H1 (cell line): Measurements from ENCODE around the gene MRFAP1. TPM values are rescaled to one million over a fixed set of nuclear protein-coding genes. Genes with fewer than 3 reads are reported as not detected.

Experiments
- CTCF ChIA-PET: fragments of 300-600 bp; sonication (Branson Sonifier 250); formaldehyde crosslinking; loops from one replicate; lab custom pipeline; 2021; ENCODE audit not compliant: partially characterized antibody; lab: Charles Lee
- POLR2A ChIA-PET: fragments of 300-600 bp; sonication (Branson Sonifier 250); formaldehyde crosslinking; loops from one replicate; lab custom pipeline; 2021; ENCODE audit warnings: inconsistent platforms; ENCODE audit not compliant: partially characterized antibody; lab: Charles Lee
- DNase-seq, 2 experiments: peaks; one replicate each; pipeline versions ENCODE4 v3.0.0 to v3.0.0-alpha.2; 2010 to 2022; ENCODE audit warnings: low spot score in 2 of 2, low read depth in 1 of 2, mixed read lengths in 1 of 2
- FAIRE-seq: peaks from 2 replicates; lab custom pipeline; 2011; peaks lifted over from hg19 to GRCh38; lab: Jason Lieb, UNC
- H2AFZ ChIP-seq: 2 replicates; pipeline ENCODE4 v1.8.1; 2012; ENCODE audit warnings: low read length, inconsistent platforms
- H2AK5ac ChIP-seq: 2 replicates; pipeline ENCODE4 v1.6.1; 2013; ENCODE audit warnings: low read depth, low read length
- H2BK120ac ChIP-seq: replicated peaks from 2 replicates; pipeline ENCODE3; 2013; ENCODE audit warnings: low read depth, low read length, inconsistent platforms
- H2BK12ac ChIP-seq: 2 replicates; pipeline ENCODE4 v1.6.1; 2013; ENCODE audit warnings: low read depth, low read length
- H2BK15ac ChIP-seq: 2 replicates; pipeline ENCODE4 v1.6.1; 2013; ENCODE audit warnings: low read length
- H2BK20ac ChIP-seq: 2 replicates; pipeline ENCODE4 v1.6.1; 2013; ENCODE audit warnings: low read length
- H2BK5ac ChIP-seq: 2 replicates; pipeline ENCODE4 v1.6.1; 2013; ENCODE audit warnings: low read depth, low read length
- H3K14ac ChIP-seq: 2 replicates; pipeline ENCODE4 v1.6.1; 2013; ENCODE audit warnings: inconsistent platforms; ENCODE audit not compliant: insufficient read length
- H3K18ac ChIP-seq: 2 replicates; pipeline ENCODE4 v1.6.1; 2013; ENCODE audit warnings: low read length; ENCODE audit errors: extremely low read depth
- H3K23ac ChIP-seq: 2 replicates; pipeline ENCODE4 v1.6.1; 2013; ENCODE audit warnings: inconsistent platforms; ENCODE audit not compliant: insufficient read length
- H3K23me2 ChIP-seq: 2 replicates; pipeline ENCODE4 v1.6.1; 2013; ENCODE audit warnings: low read depth, low read length
- H3K27ac ChIP-seq: 2 replicates; pipeline ENCODE4 v1.6.1; 2011; ENCODE audit warnings: low read depth, low read length, inconsistent platforms
- H3K27me3 ChIP-seq, 4 experiments: replicated peaks in 1 of 4; 1 replicate in 1 of 4; 2 replicates in 3 of 4; pipeline versions ENCODE4 v1.6.1 to v1.8.1; 2011 to 2013; ENCODE audit warnings: low read length in 3 of 4, mild to moderate bottlenecking in 3 of 4, inconsistent platforms in 2 of 4, mixed read lengths in 2 of 4, moderate library complexity in 1 of 4; ENCODE audit not compliant: control insufficient read depth in 3 of 4, insufficient read depth in 3 of 4; ENCODE audit errors: extremely low read depth in 1 of 4
- H3K36me3 ChIP-seq, 4 experiments: 2 replicates each; pipeline versions ENCODE4 v1.6.1 to v1.8.1; 2011 to 2013; ENCODE audit warnings: mild to moderate bottlenecking in 4 of 4, low read length in 3 of 4, moderate library complexity in 2 of 4, control low read depth in 1 of 4, inconsistent platforms in 1 of 4; ENCODE audit not compliant: insufficient read depth in 4 of 4, control insufficient read depth in 2 of 4
- H3K4ac ChIP-seq: replicated peaks from 2 replicates; pipeline ENCODE3; 2013; ENCODE audit warnings: low read length, low read depth, mixed read lengths, inconsistent platforms; ENCODE audit not compliant: insufficient read length
- H3K4me1 ChIP-seq, 4 experiments: replicated peaks in 1 of 4; 1 replicate in 1 of 4; 2 replicates in 3 of 4; pipeline versions ENCODE4 v1.6.1 to v1.8.1; 2011 to 2013; ENCODE audit warnings: low read length in 3 of 4, inconsistent platforms in 2 of 4, mixed read lengths in 1 of 4; ENCODE audit not compliant: insufficient read depth in 4 of 4, control insufficient read depth in 3 of 4
- H3K4me2 ChIP-seq, 2 experiments: 2 replicates each; pipeline versions ENCODE4 v1.6.1 to v1.8.1; 2011 to 2013; ENCODE audit warnings: low read depth in 2 of 2, low read length in 2 of 2, control low read depth in 1 of 2, inconsistent platforms in 1 of 2, mild to moderate bottlenecking in 1 of 2; ENCODE audit not compliant: insufficient read depth in 1 of 2
- H3K4me3 ChIP-seq, 4 experiments: fragments of 200-600, 300-600 bp in 1 of 4; sonication (generic), shearing (Covaris generic), sonication (Bioruptor Twin) in 1 of 4; 2 replicates each; pipeline versions ENCODE4 v1.5.1 to v1.8.1; 2011 to 2016; ENCODE audit warnings: low read length in 4 of 4, low read depth in 3 of 4, control low read depth in 2 of 4, inconsistent platforms in 2 of 4, mild to moderate bottlenecking in 2 of 4, mixed read lengths in 1 of 4, moderate library complexity in 1 of 4; ENCODE audit not compliant: insufficient read depth in 2 of 4; ENCODE audit errors: extremely low read depth in 1 of 4
- H3K56ac ChIP-seq: replicated peaks from 2 replicates; pipeline ENCODE3; 2013; ENCODE audit warnings: low read depth, mild to moderate bottlenecking, mixed read lengths, low read length, inconsistent platforms; ENCODE audit not compliant: insufficient read length
- H3K79me1 ChIP-seq: 2 replicates; pipeline ENCODE4 v1.6.1; 2013; ENCODE audit warnings: low read depth, low read length, control low read depth
- H3K79me2 ChIP-seq, 2 experiments: 2 replicates each; pipeline versions ENCODE4 v1.6.1 to v1.8.1; 2012 to 2013; ENCODE audit warnings: low read length in 2 of 2, mild to moderate bottlenecking in 2 of 2, inconsistent platforms in 1 of 2; ENCODE audit not compliant: insufficient read depth in 2 of 2, control insufficient read depth in 1 of 2
- H3K9ac ChIP-seq, 4 experiments: replicated peaks in 1 of 4; 1 replicate in 1 of 4; 2 replicates in 3 of 4; pipeline versions ENCODE4 v1.6.1 to v1.8.1; 2011 to 2013; ENCODE audit warnings: low read depth in 3 of 4, low read length in 3 of 4, control low read depth in 2 of 4, mild to moderate bottlenecking in 2 of 4, moderate library complexity in 2 of 4, inconsistent platforms in 1 of 4; ENCODE audit errors: extremely low read depth in 1 of 4
- H3K9me3 ChIP-seq, 2 experiments: 2 replicates each; pipeline versions ENCODE4 v1.6.1 to v1.8.1; 2012 to 2013; ENCODE audit warnings: mild to moderate bottlenecking in 2 of 2, moderate library complexity in 2 of 2, control low read depth in 1 of 2, inconsistent platforms in 1 of 2, low read depth in 1 of 2, low read length in 1 of 2, mixed read lengths in 1 of 2; ENCODE audit not compliant: insufficient read depth in 2 of 2
- H4K20me1 ChIP-seq, 2 experiments: replicated peaks in 1 of 2; 2 replicates each; pipeline versions ENCODE3 to v1.8.1; 2011 to 2013; ENCODE audit warnings: inconsistent platforms in 2 of 2, low read length in 2 of 2, mild to moderate bottlenecking in 1 of 2; ENCODE audit not compliant: insufficient read depth in 2 of 2, control insufficient read depth in 1 of 2
- H4K5ac ChIP-seq: 2 replicates; pipeline ENCODE4 v1.6.1; 2013; ENCODE audit warnings: low read length, low read depth, mixed read lengths, inconsistent platforms; ENCODE audit not compliant: insufficient read length
- H4K8ac ChIP-seq: 2 replicates; pipeline ENCODE4 v1.8.0; 2013; ENCODE audit warnings: mild to moderate bottlenecking, moderate library complexity, low read length, inconsistent platforms; ENCODE audit not compliant: insufficient read depth; ENCODE audit errors: extremely low read depth
- H4K91ac ChIP-seq: replicated peaks from 2 replicates; pipeline ENCODE3; 2013; ENCODE audit warnings: low read length, mixed read lengths, inconsistent platforms; ENCODE audit not compliant: insufficient read length
- BACH1 ChIP-seq: IDR thresholded peaks from 2 replicates; pipeline ENCODE4 v1.6.1; 2012; ENCODE audit warnings: low read length, improper control_type of control experiment
- CHD2 ChIP-seq: IDR thresholded peaks from 2 replicates; pipeline ENCODE4 v1.6.1; 2012; ENCODE audit warnings: low read length, improper control_type of control experiment
- CTCF ChIP-seq, 3 experiments: IDR thresholded peaks; 1 replicate in 2 of 3; 2 replicates in 1 of 3; pipeline versions ENCODE4 v1.5.1 to v1.6.1; 2011; ENCODE audit warnings: low read length in 3 of 3, mild to moderate bottlenecking in 3 of 3, inconsistent platforms in 2 of 3, low read depth in 1 of 3, moderate library complexity in 1 of 3; ENCODE audit not compliant: insufficient read depth in 1 of 3; ENCODE audit errors: control extremely low read depth in 1 of 3
- PHF8 ChIP-seq: fragments of 200-600 bp; sonication (generic); conservative IDR thresholded peaks from 2 replicates; pipeline ENCODE4 v1.7.1; 2012; ENCODE audit warnings: low read depth, mild to moderate bottlenecking, inconsistent platforms, low read length, moderate library complexity
- RFX5 ChIP-seq: IDR thresholded peaks from 2 replicates; pipeline ENCODE4 v1.6.1; 2011; ENCODE audit warnings: low read depth, low read length, improper control_type of control experiment, borderline replicate concordance
- RNF2 ChIP-seq: fragments of 200-900, 300-1000 bp; sonication (generic); IDR thresholded peaks from 2 replicates; pipeline ENCODE4 v1.7.1; 2016; ENCODE audit warnings: borderline replicate concordance, low read depth, mild to moderate bottlenecking, antibody characterized with exemption, low read length; ENCODE audit not compliant: poor library complexity, severe bottlenecking; ENCODE audit errors: missing control alignments
- SIN3A ChIP-seq, 2 experiments: IDR thresholded peaks in 1 of 2; conservative IDR thresholded peaks in 1 of 2; 2 replicates each; pipeline ENCODE4 v1.6.1; 2011 to 2012; ENCODE audit warnings: low read length in 2 of 2, improper control_type of control experiment in 1 of 2, low read depth in 1 of 2, mild to moderate bottlenecking in 1 of 2
- SIRT6 ChIP-seq: IDR thresholded peaks from one replicate; pipeline ENCODE4 v1.7.1; 2012; ENCODE audit warnings: low read length, inconsistent platforms
- SUZ12 ChIP-seq: fragments of 200-600 bp; sonication (generic); IDR thresholded peaks from 2 replicates; pipeline ENCODE4 v1.6.1; 2012; ENCODE audit warnings: mild to moderate bottlenecking, inconsistent platforms, low read length, moderate library complexity, mixed read lengths
- TAF1 ChIP-seq: IDR thresholded peaks from 2 replicates; pipeline ENCODE4 v1.6.1; 2011; ENCODE audit warnings: mild to moderate bottlenecking, low read depth, low read length
- TEAD4 ChIP-seq: IDR thresholded peaks from 2 replicates; pipeline ENCODE4 v1.6.1; 2012; ENCODE audit warnings: low read depth, low read length, inconsistent platforms, mixed read lengths
- WGBS, 2 experiments: shearing (Covaris generic) in 1 of 2; methylation state at CpG; one replicate each; pipeline versions ENCODE4 v1.1.6 to v1.1.7; 2013 to 2015; ENCODE audit warnings: low lambda C conversion rate in 2 of 2, mixed read lengths in 2 of 2, inconsistent platforms in 1 of 2, low coverage in 1 of 2, missing lambda C conversion rate in 1 of 2; ENCODE audit not compliant: insufficient replicate concordance in 2 of 2, insufficient coverage in 1 of 2, insufficient read length in 1 of 2; ENCODE audit errors: extremely low coverage in 1 of 2, missing lambda C conversion rate in 1 of 2; 5-methylcytosine and 5-hydroxymethylcytosine counted together
- polyA plus RNA-seq, 7 experiments: library from polyadenylated mRNA; depleted of rRNA in 3 of 7; stranded (reverse) in 5 of 7; unstranded in 2 of 7; fragments of >200 nt in 5 of 7; fragments of 200-250 nt in 2 of 7; gene quantifications; 1 replicate in 5 of 7; 2 replicates in 1 of 7; 4 replicates in 1 of 7; pipeline versions ENCODE4 v1.2.1 to v1.2.3, GENCODE V29; 2011 to 2013; ENCODE audit warnings: missing spikeins in 2 of 7, mixed read lengths in 2 of 7
- total RNA-seq: library from RNA; stranded (reverse); fragmentation: NEBNext Ultra II Directional; extraction: Animal tissue kit (Norgen Biotek cat#: 25700); gene quantifications from 2 replicates; pipeline ENCODE4 v1.2.1, GENCODE V29; 2021

MRFAP1 gene
- total and polyA plus RNA-seq, 2 of the 8 experiments (the other 6 are each of a cell fraction or from before 2014, with no cell fraction given) = 108 to 307 TPM

DNA sequence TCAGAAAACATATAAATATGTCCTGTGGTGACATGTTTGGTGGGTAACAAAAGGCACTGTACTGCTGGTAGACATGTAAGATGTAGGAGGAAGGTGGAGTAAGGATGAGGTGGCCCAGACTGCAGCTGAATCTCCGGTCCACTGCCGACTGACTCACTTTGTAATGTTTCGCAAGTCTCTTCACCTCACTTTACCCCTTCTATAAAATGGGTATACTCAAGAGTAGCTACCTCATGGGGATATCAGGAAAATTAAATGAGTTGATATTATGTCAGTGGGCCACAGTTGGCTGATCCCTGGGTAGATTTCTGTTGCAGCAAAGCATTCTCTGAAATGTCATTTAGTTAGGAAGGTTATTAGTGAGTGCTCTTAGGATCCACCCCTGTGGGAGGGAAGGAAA is 22.1 kb downstream of the MRFAP1 start:
- POLR2A ChIA-PET = interaction anchor here (1.7 to 4.0 kb wide), 3 partner anchors 10 to 22 kb away, joined by 3 to 33 read pairs (median 9); partner anchors contain the start of gene MRFAP1
- WGBS, 2 experiments = 100% methylated on average over 3 of the region's 3 CpGs; no CpG with 5 or more reads in 1 of the 2 experiments
- no peak for TF ChIP-seq RFX5
- TF ChIP-seq PHF8 = no peak
- TF ChIP-seq RNF2 = no peak
- TF ChIP-seq CTCF (IDR thresholded peaks at IDR 0.05; ENCODE audit: control extremely low read depth in 1 of 3, insufficient read depth in 1 of 3, low read depth in 1 of 3, low read length in 3 of 3) = no peak
- no peak for TF ChIP-seq SIRT6
- no peak for TF ChIP-seq TEAD4
- TF ChIP-seq SIN3A (conservative IDR thresholded peaks at IDR 0.05 in 1 of 2, IDR thresholded peaks at IDR 0.05 in 1 of 2; ENCODE audit: low read depth in 1 of 2, low read length in 2 of 2) = no peak
- no peak for TF ChIP-seq CHD2
- TF ChIP-seq SUZ12 = no peak
- no peak for TF ChIP-seq BACH1
- no peak for TF ChIP-seq TAF1

More for the DNA sequence above, 22.1 kb downstream of the MRFAP1 start:
- H3K56ac ChIP-seq = no peak overlapping the region
- no peaks in the 10 kb centered on the region for H3K79me2 ChIP-seq
- H2BK120ac ChIP-seq = no peak overlapping the region
- H4K20me1 ChIP-seq = peaks cover 0 to 8% of the 10 kb centered on the region in 2 experiments
- H3K23ac ChIP-seq = no peak overlapping the region
- no peak overlapping the region for H2AFZ ChIP-seq
- no peak overlapping the region for H3K4me2 ChIP-seq
- H3K4me1 ChIP-seq = no peaks in the 10 kb centered on the region; a peak in 2 of 7 replicates
- H4K8ac ChIP-seq = no peak overlapping the region
- FAIRE-seq = no peak
- H2AK5ac ChIP-seq = no peak overlapping the region
- H3K9me3 ChIP-seq = no peaks in the 10 kb centered on the region; a peak in 1 of 4 replicates
- no peak overlapping the region for H3K27ac ChIP-seq
- H3K79me1 ChIP-seq = 0 out of 2 replicates have a peak, but pooled peaks cover 2% of the 10 kb centered on the region
- no peaks in the 10 kb centered on the region for H3K36me3 ChIP-seq
- no peak overlapping the region for H3K4ac ChIP-seq
- H3K4me3 ChIP-seq = no peak overlapping the region
- H3K27me3 ChIP-seq = peaks cover 0 to 24% (median 16%) of the 10 kb centered on the region in 4 experiments; a peak in 5 of 7 replicates
- H2BK12ac ChIP-seq = no peak overlapping the region
- H2BK20ac ChIP-seq = no peak overlapping the region
- CTCF ChIA-PET = interaction anchor here (0.6 to 2.9 kb wide), 9 partner anchors 13 to 307 kb away, joined by 3 to 16 read pairs (median 5); no protein-coding TSS in a partner anchor
- no peak overlapping the region for H3K18ac ChIP-seq
- H4K5ac ChIP-seq = no peak overlapping the region
- no peak overlapping the region for H2BK5ac ChIP-seq
- H4K91ac ChIP-seq = no peak overlapping the region
- no peak overlapping the region for H2BK15ac ChIP-seq
- H3K23me2 ChIP-seq = peaks cover 6% of the 10 kb centered on the region; the same call in 1 of the 2 replicates
- no peak for DNase-seq
- no peak overlapping the region for H3K14ac ChIP-seq
- H3K9ac ChIP-seq = no peak overlapping the region
